Endothelial cell of hepatic sinusoid (primary cell): Measurements from ENCODE around the gene SGF29.
"Not testable (repeated sequence)": the region's sequence is repeated elsewhere in the genome, so short reads cannot be mapped to it uniquely, and the experiment has no call there.

Experiments used
- in situ Hi-C: cut with HindIII; loops from 2 replicates; pipeline ENCODE4 v1.10.0; 2017; ENCODE audit warnings: low sequenced_read_pairs

The SGF29 gene

GRCh38 chr16:28591355-28591754 lies 37.6 kb downstream of the SGF29 start:
- in situ Hi-C loops: no loop called here

DNA sequence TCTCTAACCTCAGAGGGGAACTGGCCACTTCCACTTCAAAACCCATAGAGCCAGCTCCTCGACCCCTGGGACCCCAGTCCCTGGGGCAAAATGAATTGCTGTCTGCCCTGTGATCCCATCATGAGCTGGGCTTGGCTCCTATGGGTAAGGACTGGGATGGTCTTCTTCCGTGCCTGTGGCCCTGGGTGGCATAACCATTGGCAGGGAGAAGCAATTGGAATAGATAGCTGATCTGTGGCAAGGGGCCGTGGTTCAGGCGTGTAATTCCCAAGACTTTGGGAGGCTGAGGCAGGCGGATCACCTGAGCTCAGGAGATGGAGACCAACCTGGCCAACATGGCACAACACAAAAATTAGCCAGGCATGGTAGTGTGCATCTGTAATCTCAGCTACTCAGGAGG lies 38.8 kb downstream of the SGF29 start:
- in situ Hi-C loops: no loop called here

GRCh38 chr16:28592979-28593553 lies 39.3 kb downstream of the SGF29 start:
- in situ Hi-C loops: no loop called here

DNA sequence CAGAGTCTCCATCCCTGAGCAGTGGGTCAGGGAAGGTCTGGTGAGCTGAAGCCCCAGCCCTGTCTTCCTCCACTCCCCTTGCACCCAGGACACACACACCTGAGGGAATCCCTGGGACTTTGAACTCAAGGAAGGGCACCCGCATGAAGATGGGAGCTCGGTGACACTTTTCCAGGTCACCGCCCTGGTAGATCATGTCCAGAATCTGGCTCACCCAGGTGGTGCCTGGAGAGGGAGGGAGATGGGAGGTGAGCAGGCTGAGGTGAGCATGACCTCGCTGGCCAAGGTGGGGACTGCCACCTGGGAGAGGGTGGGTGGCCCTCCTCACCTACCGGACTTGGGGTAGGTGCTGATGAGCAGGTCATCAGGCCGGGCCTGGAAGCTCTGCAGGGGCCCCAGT lies 41.7 kb downstream of the SGF29 start:
- in situ Hi-C loops: not testable (repeated sequence)

GRCh38 chr16:28596115-28596630 lies 42.5 kb downstream of the SGF29 start:
- in situ Hi-C loops: no loop called here

- in situ Hi-C loops: no loop called here
Measured at GRCh38 chr16:28596840-28597691, 43.3 kb downstream of the SGF29 start, which contains the start of gene SULT1A2. Gene SULT1A2 (minus strand): TSS chr16:28597050. CDS start chr16:28595930, 1,120 bp downstream.

DNA sequence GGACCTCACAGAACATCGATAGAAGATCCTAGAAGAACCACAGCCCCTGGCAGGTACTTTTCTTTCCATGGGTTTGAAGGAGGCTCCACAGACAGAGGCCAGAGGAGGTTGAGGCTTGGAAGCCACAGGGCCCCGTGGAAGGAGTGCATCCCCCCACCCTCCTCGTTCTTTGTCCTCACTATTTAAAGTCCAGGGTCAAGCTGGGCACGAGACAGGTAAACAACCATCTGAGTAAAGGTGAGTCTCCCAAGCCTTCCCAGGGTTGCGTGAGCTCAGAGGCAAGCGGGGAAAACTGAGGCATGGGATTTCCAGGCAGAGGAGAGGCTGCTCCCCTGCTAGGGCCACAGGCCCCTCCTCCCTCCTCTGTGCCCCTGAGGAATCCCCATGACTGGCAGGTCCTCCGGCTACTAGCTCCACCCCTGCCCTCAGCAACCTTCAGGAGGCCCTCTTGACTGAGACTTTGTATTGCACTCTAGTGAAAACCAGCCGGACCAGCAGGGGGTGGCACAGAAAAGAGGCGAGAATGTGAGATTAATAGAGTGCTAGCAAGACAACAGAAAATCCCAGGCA lies 44.1 kb downstream of the SGF29 start:
- in situ Hi-C loops: no loop called here

GRCh38 chr16:28599377-28600285 lies 45.9 kb downstream of the SGF29 start:
- in situ Hi-C loops: not testable (repeated sequence)

DNA sequence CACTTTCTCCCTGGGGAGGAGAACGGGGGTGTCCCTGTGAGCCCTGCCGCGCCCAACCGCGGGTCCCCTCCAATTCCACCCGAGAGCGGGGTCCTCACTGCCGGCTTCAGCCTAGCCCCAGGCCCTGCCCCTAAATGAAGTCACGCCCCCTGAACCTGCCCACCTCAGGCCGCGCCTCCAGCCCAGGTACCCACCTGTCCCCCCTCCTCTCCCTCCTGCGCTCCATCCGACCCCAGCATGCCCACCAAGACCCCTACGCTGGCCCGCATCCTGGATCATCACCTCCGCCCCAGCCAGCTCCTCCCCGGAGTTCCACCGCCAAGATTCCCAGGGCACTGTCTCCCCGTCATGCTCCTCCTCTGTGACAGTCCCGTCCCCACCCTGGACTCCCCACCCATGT lies 47.2 kb downstream of the SGF29 start:
- in situ Hi-C loops: not testable (repeated sequence)

DNA sequence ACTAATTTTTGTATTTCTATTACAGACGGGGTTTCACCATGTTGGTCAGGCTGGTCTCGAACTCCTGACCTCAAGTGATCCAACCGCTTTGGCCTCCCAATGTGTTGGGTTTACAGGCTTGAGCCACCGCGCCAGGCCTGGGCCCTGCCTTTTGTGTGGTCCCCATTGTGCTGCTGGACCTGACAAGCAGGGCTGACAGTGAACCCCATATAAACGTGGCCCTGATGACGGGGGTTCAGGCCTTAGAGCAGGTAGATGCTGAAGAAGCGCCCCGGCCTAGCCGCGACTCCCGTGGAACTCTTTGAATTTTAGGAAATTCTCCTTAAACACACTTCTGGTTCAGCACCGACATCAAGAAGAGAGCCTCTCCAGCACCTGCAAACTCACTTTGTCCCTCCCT lies 47.9 kb downstream of the SGF29 start:
- in situ Hi-C loops: not testable (repeated sequence)

DNA sequence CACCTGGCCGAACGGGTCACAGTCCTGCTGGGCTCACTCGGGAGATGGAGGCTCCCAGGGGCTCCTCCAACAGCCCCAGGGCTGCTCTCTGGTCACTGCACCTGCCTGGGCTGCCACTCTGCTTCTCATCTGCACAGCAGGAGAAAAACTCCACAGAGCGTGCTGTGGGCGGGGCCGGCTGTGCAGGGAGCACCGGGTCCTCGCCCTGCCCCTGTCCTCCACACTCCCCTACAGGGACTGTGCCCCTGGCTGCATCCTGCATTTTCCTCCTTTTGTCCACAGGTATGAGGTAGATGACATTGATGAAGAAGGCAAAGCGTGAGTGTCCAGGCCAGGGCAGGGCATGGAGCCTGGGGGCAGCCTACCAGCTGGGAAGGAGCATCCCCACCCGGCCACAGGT lies 48.3 kb downstream of the SGF29 start:
- in situ Hi-C loops: not testable (repeated sequence)

DNA sequence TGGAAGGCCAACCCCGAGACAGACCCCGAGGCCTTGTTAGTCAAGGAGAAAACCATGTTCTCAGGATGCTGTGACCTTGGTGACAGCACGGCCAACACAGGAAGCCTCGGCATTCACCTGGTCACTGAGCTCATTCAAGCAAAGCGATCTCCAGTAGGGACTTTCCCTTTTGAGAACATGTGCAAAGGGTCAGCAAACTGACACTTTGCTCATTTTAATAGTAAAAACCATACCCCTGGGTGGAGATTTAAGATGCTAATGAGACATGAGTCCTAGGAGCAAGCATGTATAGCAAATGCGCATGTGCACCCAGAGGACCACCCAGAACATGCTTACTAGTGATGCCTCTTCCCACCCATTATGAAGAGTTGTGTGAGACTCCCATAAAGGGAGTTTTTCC lies 48.8 kb downstream of the SGF29 start:
- in situ Hi-C loops: no loop called here

- in situ Hi-C loops: no loop called here
Measured at GRCh38 chr16:28603381-28604185, 49.9 kb downstream of the SGF29 start.

DNA sequence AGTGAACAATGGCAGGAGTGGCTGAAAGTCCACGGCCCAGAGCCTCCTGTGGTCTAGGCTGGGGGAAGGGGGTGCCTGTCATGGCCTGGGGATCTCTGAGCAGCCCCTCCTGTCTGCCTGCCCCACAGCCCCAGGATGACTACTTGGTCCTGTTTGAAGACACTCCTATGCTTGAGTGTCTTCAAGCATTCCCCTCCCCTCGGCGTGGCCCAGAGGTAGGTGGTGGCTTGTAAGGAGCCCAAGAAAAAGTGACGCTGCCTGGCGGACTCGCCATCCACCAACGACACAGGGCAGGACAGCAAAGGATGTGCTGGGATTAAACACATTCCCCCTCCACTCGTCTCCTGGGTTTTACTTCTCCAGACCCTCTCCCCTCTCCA lies 50.5 kb downstream of the SGF29 start:
- in situ Hi-C loops: no loop called here

DNA sequence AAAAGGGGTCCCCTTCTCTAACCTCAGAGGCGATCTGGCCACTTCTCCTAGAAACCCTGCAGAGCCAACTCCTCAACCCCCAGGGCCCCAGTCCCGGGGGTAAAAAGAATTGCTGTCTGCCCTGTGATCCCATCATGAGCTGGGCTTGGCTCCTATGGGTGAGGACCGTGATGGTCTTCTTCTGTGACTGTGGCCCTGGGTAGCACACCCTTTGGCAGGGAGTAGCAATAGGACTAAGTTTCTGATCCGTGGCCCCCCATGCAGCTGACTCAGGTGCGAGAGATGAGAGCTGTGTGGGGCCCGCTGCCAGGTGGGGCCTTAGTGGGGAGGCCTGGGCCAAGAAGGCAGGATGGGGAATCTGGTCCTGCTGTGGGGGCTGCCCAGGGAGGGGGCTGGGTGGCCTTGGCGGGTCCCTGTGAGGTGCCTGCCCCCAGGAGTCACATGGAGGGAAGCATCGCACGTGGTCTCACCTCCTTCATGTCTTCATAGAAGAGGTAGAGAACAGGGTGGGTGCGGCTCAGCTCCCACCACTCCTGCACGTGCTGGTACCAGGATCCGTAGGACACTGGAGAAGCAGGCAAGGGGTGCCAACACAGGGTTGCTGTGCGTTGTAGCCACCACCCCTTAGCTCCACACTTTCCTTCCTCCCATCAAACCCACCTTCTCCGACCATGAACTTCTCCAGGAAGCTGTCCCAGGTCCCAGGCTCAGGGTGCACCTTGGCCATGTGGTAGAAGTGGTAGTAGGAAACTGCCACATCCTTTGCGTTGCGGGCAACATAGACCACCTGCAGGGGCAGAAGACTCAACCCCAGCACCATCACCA lies 52.8 kb downstream of the SGF29 start:
- in situ Hi-C loops: no loop called here

GRCh38 chr16:28607116-28607623 lies 53.5 kb downstream of the SGF29 start:
- in situ Hi-C loops: no loop called here

DNA sequence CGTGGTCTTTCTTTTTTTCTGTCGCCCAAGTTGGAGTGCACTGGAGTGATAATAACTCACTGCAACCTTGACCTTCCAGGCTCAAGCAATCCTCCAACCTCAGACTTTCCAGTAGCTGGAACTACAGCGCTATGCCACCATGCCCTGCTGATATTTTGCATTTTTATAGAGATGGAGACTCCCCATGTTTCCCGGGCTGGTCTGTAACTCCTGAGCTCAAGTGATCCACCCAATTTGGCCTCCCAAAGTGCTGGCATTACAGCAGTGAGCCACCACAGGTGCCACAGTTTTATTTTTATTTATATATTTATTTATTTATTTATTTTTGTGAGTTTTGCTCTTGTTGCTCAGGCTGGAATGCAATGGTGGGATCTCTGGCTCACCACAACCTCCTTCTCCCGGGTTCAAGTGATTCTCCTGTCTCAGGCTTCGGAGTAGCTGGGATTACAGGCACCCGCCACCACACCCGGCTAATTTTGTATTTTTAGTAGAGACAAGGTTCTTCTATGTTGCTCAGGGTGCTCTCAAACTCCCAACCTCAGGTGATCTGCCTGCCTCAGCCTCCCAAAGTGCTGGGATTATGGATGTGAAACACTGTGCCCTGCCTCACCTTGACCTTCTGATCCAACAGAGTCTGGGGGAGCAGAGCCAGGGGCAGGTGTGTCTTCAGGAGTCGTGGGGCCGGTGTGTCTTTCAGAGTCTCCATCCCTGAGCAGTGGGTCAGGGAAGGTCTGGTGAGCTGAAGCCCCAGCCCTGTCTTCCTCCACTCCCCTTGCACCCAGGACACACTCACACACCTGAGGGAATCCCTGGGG lies 54.2 kb downstream of the SGF29 start:
- in situ Hi-C loops: not testable (repeated sequence)

- in situ Hi-C loops: not testable (repeated sequence)
Measured at GRCh38 chr16:28608496-28608808, 54.7 kb downstream of the SGF29 start.
